Retinal pigment epithelial cell (primary cell): ENCODE measurements around the gene KIAA1671.
"Not testable (repeated sequence)": the region's sequence is repeated elsewhere in the genome, so short reads cannot be mapped to it uniquely, and the experiment has no call there.

Experiments used
- DNase-seq: peaks from one replicate; pipeline ENCODE4 v3.0.0-alpha.2; 2010; ENCODE audit warnings: low read depth
- H3K4me3 ChIP-seq: 2 replicates; pipeline ENCODE4 v1.5.1; 2011; ENCODE audit warnings: mild to moderate bottlenecking, low read length, control low read depth, moderate library complexity
- TF ChIP-seq, protein P1 (sequence below): conservative IDR thresholded peaks from 2 replicates; pipeline ENCODE4 v1.5.1; 2011; ENCODE audit warnings: low read depth, low read length, control low read depth, inconsistent platforms

KIAA1671 gene

DNA sequence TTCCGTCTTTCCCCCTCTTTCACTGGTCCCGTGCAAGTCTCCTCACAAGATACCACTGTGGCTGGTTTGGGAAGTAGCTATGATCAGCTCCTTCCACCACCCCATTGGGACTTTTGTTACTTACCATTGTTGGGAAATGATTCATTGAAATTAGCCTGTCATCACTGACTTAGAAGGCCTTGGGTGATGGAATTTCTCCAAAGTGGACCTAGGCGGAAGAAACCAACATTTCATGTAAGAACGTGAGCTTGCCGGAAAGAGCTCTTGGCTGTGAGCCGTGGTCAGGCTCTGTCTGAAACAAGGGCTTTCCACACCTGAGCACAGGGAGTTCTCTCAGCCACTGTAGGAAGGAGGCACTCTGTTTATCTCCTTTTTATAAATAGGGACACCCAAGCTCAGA lies 223.7 kb downstream of the KIAA1671 start:
- no peak for DNase-seq
- H3K4me3 ChIP-seq: no peak overlapping the region
- TF ChIP-seq, protein P1, sequence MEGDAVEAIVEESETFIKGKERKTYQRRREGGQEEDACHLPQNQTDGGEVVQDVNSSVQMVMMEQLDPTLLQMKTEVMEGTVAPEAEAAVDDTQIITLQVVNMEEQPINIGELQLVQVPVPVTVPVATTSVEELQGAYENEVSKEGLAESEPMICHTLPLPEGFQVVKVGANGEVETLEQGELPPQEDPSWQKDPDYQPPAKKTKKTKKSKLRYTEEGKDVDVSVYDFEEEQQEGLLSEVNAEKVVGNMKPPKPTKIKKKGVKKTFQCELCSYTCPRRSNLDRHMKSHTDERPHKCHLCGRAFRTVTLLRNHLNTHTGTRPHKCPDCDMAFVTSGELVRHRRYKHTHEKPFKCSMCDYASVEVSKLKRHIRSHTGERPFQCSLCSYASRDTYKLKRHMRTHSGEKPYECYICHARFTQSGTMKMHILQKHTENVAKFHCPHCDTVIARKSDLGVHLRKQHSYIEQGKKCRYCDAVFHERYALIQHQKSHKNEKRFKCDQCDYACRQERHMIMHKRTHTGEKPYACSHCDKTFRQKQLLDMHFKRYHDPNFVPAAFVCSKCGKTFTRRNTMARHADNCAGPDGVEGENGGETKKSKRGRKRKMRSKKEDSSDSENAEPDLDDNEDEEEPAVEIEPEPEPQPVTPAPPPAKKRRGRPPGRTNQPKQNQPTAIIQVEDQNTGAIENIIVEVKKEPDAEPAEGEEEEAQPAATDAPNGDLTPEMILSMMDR: no peak

DNA sequence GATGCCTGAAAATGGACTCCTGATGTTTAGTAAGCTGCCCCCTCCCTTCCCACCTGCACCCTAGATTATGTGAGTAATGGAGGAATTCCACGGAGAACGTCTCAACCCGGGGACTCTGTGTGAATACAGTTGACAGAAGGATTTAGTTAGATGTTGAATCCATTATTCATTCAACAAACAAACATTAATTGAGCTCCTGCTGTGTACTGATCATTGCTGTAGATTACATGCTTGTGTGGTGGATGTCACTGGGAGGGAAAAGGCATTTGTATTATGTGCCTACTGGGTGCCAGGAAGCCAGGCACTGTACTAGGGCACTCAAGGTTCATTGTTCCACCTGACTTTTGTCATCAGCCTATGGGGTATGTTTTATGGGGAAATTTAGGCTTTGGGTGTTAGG lies 224.3 kb downstream of the KIAA1671 start:
- TF ChIP-seq, protein P1: no peak

DNA sequence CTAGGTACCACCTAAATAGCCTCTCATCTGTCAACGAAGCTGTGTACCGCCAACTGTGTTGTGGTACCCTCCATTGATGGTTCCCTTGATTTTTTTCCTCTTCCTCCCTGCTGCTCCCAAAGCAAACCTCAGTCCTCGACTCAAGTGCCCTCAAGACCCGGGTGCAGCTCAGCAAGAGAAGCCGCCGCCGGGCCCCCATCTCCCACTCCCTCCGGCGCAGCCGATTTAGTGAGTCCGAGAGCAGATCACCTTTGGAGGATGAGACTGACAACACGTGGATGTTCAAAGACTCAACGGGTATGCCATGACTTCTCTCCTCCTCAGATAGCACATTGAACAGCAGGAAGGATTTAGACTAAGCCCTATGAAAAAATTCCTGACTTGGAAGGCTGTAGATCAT lies 224.7 kb downstream of the KIAA1671 start:
- H3K4me3 ChIP-seq: no peak overlapping the region
- DNase-seq: no peak
- TF ChIP-seq, protein P1: no peak

More for the DNA sequence above, 224.3 kb downstream of the KIAA1671 start:
- H3K4me3 ChIP-seq: no peak overlapping the region
- DNase-seq: no peak

DNA sequence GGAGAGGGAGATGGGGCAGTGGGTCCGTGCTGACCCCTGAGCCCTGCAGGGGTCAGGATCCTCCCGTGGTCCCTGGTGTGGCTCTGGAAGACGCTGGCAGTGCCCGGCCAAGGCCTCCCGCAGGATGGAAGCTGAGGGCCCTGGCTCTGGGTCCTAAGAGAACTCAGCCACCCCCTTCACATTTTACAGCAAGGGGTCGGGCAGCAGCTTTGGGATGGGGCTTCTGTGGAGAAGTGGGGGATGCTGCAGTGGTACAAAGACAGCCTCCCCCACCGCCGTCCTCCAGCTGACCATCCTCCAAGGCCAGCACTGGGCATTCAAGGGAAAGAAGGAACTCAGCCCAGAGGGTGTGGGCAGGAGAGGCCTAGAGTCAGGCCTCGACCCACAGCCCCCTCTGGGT lies 225.4 kb downstream of the KIAA1671 start:
- H3K4me3 ChIP-seq: no peak overlapping the region
- TF ChIP-seq, protein P1: no peak
- DNase-seq: no peak

DNA sequence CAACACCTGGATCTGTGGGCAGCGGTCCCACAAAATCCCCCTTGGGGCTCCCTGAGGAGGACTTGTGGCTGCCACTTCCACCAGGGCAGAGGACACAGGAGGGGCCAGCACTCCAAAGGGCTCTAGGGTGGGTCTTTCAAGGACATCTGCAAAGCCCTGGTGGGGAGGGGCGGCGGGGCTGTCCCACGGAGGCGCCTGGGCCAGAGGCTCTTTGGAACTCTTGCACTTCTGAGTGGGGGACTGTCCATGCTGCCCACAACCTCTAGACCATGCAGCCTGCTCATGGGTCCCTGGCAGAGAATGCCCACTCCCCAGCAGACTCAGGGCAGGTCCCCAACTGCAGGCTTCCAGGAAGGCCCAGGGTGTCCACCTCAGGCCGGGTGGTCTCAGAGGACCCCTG lies 225.8 kb downstream of the KIAA1671 start:
- H3K4me3 ChIP-seq, DNase-seq: not testable (repeated sequence)

GRCh38 chr22:25178869-25179631 lies 226.5 kb downstream of the KIAA1671 start:
- not testable (repeated sequence) for DNase-seq, H3K4me3 ChIP-seq

- TF ChIP-seq, protein P1: no peak
- H3K4me3 ChIP-seq: no peak overlapping the region
- DNase-seq: no peak
Observed at GRCh38 chr22:25182131-25183110, 229.9 kb downstream of the KIAA1671 start.
